ENCODE measurements around the gene ZNF155. TPM values are rescaled to one million over a fixed set of nuclear protein-coding genes. Genes with fewer than 3 reads are reported as not detected.
A peak's percentile ranks its signal among the peaks of the same experiment; 100 is the strongest.

The ZNF155 gene
- polyA plus RNA-seq, 1 of the 3 experiments (the other 2 are of a cell fraction): 2.1 TPM

DNA sequence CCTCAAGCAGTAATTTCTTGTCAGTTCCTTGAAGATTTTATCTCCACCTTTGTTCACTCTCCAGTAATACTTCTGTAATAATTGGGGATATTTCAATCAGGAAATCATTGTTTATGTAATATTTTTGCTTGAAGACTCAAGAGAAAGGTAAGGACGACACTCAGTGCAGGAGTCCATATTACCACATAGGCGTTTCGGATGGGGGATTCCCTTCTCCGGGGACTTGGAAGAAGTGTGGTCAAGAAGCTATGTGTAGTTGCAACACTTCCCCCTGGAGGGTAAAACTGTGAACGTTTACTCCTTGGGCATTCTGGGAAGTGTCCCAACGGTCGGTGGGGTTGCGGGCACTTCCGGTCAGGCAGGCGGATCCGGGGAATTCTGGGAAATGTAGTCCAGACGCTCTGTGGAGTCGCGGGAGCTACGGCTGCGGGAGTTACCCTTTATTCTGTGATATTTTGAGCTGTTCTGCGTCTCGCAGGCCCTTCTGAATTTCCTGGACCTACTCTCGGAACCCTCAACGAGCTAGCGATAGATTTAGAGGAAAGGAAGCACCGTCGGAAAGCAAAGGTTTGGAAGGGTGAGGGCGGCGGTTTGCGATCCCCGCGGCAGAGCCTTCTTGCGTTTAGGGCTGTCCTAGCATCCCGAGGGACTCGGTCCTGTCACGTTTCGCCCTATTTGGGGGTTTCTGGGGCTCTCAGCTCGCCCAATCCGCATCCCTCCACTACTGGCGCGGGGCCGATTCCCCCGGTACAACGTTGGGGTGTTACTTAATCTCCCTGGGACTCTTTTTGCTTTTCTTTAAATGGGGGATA is 32.9 kb upstream of the ZNF155 start, which contains the start of gene ZNF221:
TSS of gene ZNF221 (plus strand) at position 395 of the 812 bp plus-strand sequence. CDS start 11,499 bp downstream, outside the sequence.
- no peaks in the 10 kb centered on the region for H4K20me1 ChIP-seq (ENCODE audit: insufficient read depth)
- CTCF ChIA-PET: interaction anchor here (0.7 to 0.9 kb wide), 3 partner anchors 9 to 16 kb away, joined by 3 read pairs; partner anchors contain the start of gene ZNF45
- peaks cover 6% of the 10 kb centered on the region; the same call in 1 of the 2 replicates for H3K79me2 ChIP-seq (ENCODE audit: insufficient read depth)
- peak within 1 kb of the TSS; percentile 97 for H2AFZ ChIP-seq (ENCODE audit: low read depth)
- TF ChIP-seq, protein P1, sequence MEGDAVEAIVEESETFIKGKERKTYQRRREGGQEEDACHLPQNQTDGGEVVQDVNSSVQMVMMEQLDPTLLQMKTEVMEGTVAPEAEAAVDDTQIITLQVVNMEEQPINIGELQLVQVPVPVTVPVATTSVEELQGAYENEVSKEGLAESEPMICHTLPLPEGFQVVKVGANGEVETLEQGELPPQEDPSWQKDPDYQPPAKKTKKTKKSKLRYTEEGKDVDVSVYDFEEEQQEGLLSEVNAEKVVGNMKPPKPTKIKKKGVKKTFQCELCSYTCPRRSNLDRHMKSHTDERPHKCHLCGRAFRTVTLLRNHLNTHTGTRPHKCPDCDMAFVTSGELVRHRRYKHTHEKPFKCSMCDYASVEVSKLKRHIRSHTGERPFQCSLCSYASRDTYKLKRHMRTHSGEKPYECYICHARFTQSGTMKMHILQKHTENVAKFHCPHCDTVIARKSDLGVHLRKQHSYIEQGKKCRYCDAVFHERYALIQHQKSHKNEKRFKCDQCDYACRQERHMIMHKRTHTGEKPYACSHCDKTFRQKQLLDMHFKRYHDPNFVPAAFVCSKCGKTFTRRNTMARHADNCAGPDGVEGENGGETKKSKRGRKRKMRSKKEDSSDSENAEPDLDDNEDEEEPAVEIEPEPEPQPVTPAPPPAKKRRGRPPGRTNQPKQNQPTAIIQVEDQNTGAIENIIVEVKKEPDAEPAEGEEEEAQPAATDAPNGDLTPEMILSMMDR (IDR thresholded peaks at IDR 0.05): peak; percentile 43
- TF ChIP-seq SMC3 (IDR thresholded peaks at IDR 0.05; ENCODE audit: low read depth, low read length) (no peak), ELF1 (IDR thresholded peaks at IDR 0.05) (peak; percentile 91), NRF1 (IDR thresholded peaks at IDR 0.05; ENCODE audit: low read depth, low read length) (no peak), TCF12 (IDR thresholded peaks at IDR 0.05) (no peak; the same call in 1 of the 2 replicates), CHD2 (IDR thresholded peaks at IDR 0.05; ENCODE audit: low read length, partially characterized antibody) (peak; percentile 91), NFIC (IDR thresholded peaks at IDR 0.05; ENCODE audit: borderline replicate concordance) (no peak), RAD21 (IDR thresholded peaks at IDR 0.05; ENCODE audit: low read length) (peak; percentile 35; the same call in 1 of the 2 replicates), POLR2AphosphoS5 (IDR thresholded peaks at IDR 0.05; ENCODE audit: low read depth, low read length) (peak; percentile 38; the same call in 1 of the 2 replicates), EZH2phosphoT487 (IDR thresholded peaks at IDR 0.05; ENCODE audit: borderline replicate concordance, low read depth) (no peak), GABPA (IDR thresholded peaks at IDR 0.05; ENCODE audit: low read depth) (peak; percentile 92), TAF1 (IDR thresholded peaks at IDR 0.05; ENCODE audit: borderline replicate concordance, low read depth, low read length) (no peak; the same call in 1 of the 2 replicates), GATA2 (CRISPR knock-in tag; IDR thresholded peaks at IDR 0.05) (no peak), RCOR1 (IDR thresholded peaks at IDR 0.05; ENCODE audit: low read length) (0 out of 2 replicates have a peak, but pooled peaks have one; percentile 35), FOXM1 (IDR thresholded peaks at IDR 0.05; ENCODE audit: low read depth) (no peak; the same call in 1 of the 2 replicates), SIN3A (IDR thresholded peaks at IDR 0.05; ENCODE audit: borderline replicate concordance, low read depth, low read length) (peak; percentile 71; the same call in 1 of the 2 replicates)
- TF ChIP-seq, protein P2, sequence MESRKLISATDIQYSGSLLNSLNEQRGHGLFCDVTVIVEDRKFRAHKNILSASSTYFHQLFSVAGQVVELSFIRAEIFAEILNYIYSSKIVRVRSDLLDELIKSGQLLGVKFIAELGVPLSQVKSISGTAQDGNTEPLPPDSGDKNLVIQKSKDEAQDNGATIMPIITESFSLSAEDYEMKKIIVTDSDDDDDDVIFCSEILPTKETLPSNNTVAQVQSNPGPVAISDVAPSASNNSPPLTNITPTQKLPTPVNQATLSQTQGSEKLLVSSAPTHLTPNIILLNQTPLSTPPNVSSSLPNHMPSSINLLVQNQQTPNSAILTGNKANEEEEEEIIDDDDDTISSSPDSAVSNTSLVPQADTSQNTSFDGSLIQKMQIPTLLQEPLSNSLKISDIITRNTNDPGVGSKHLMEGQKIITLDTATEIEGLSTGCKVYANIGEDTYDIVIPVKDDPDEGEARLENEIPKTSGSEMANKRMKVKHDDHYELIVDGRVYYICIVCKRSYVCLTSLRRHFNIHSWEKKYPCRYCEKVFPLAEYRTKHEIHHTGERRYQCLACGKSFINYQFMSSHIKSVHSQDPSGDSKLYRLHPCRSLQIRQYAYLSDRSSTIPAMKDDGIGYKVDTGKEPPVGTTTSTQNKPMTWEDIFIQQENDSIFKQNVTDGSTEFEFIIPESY (IDR thresholded peaks at IDR 0.05; ENCODE audit: borderline replicate concordance, low read depth): peak; percentile 63; the same call in 1 of the 2 replicates
- TF ChIP-seq, protein P3, sequence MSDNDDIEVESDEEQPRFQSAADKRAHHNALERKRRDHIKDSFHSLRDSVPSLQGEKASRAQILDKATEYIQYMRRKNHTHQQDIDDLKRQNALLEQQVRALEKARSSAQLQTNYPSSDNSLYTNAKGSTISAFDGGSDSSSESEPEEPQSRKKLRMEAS (IDR thresholded peaks at IDR 0.05; ENCODE audit: low read depth): peak; percentile 87
- TF ChIP-seq, protein P4, sequence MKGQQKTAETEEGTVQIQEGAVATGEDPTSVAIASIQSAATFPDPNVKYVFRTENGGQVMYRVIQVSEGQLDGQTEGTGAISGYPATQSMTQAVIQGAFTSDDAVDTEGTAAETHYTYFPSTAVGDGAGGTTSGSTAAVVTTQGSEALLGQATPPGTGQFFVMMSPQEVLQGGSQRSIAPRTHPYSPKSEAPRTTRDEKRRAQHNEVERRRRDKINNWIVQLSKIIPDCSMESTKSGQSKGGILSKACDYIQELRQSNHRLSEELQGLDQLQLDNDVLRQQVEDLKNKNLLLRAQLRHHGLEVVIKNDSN (IDR thresholded peaks at IDR 0.05; ENCODE audit: borderline replicate concordance, low read depth): peak; percentile 77
- H3K9me2 ChIP-seq: no peaks in the 10 kb centered on the region
- H3K36me3 ChIP-seq (replicated peaks in 1 of 2; ENCODE audit: control insufficient read depth in 1 of 2, insufficient read depth in 2 of 2, low read length in 1 of 2): peaks cover 4 to 7% of the 10 kb centered on the region in 2 experiments
- H3K9ac ChIP-seq: peak within 1 kb of the TSS; percentile 77
- H3K27ac ChIP-seq (ENCODE audit: low read depth in 2 of 2, low read length in 1 of 2): peak within 1 kb of the TSS; percentile 30 to 85; a peak in 3 of 4 replicates
- H3K9me3 ChIP-seq: peaks cover 6% of the 10 kb centered on the region; the same call in 1 of the 2 replicates
- H3F3A ChIP-seq (replicated peaks; ENCODE audit: insufficient read depth): no peaks in the 10 kb centered on the region
- peak within 1 kb of the TSS; percentile 89 to 93 for H3K4me3 ChIP-seq (ENCODE audit: low read depth in 2 of 2, low read length in 1 of 2)
- peak within 1 kb of the TSS; percentile 87 for H3K4me2 ChIP-seq
- 2% methylated on average over 37 of the region's 40 CpGs for WGBS (ENCODE audit: low lambda C conversion rate)
- H3K27me3 ChIP-seq (ENCODE audit: insufficient read depth): no peaks in the 10 kb centered on the region
- DNase-seq: peak; percentile 87
- POLR2A ChIA-PET: interaction anchor here (0.6 to 1.5 kb wide), 5 partner anchors 16 to 49 kb away, joined by 3 to 33 read pairs (median 4); partner anchors contain the start of gene ZNF45
- H3K4me1 ChIP-seq (ENCODE audit: control insufficient read depth in 1 of 2, insufficient read depth in 2 of 2, low read depth in 1 of 2, low read length in 1 of 2): no peaks in the 10 kb centered on the region

Data from SK-N-SH (cell line).